Stimulated activated CD4-positive, alpha-beta T cell treated with anti-CD3 and anti-CD28 coated beads, Interleukin-2, amount 100 ng/mL, for 24 hours (primary cell): ENCODE measurements around the gene SLC3A2.
A peak's percentile ranks its signal among the peaks of the same experiment; 100 is the strongest.
"Not testable (repeated sequence)": the region's sequence is repeated elsewhere in the genome, so short reads cannot be mapped to it uniquely, and the experiment has no call there.

Experiments used
- DNase-seq, 2 donors: peaks; one replicate each; pipeline ENCODE4 v3.0.0-alpha.2; 2020

Gene SLC3A2

DNA sequence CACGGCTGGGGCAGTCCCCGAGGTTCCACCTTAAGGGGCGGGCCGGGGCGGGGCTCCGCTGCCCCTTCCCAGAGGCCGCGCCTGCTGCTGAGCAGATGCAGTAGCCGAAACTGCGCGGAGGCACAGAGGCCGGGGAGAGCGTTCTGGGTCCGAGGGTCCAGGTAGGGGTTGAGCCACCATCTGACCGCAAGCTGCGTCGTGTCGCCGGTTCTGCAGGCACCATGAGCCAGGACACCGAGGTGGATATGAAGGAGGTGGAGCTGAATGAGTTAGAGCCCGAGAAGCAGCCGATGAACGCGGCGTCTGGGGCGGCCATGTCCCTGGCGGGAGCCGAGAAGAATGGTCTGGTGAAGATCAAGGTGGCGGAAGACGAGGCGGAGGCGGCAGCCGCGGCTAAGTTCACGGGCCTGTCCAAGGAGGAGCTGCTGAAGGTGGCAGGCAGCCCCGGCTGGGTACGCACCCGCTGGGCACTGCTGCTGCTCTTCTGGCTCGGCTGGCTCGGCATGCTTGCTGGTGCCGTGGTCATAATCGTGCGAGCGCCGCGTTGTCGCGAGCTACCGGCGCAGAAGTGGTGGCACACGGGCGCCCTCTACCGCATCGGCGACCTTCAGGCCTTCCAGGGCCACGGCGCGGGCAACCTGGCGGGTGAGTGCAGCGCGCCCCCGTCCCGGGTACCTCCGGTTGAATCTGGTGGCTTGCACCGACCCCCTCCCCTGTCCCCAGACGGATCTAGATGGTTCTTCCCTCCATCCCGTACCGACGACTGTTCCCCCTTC is at the start of gene SLC3A2:
Gene SLC3A2 (plus strand): TSS at position 94 of the 776 bp plus-strand sequence. CDS start 128 bp downstream, at position 222.
- peak; percentile 86 to 88 for DNase-seq

DNA sequence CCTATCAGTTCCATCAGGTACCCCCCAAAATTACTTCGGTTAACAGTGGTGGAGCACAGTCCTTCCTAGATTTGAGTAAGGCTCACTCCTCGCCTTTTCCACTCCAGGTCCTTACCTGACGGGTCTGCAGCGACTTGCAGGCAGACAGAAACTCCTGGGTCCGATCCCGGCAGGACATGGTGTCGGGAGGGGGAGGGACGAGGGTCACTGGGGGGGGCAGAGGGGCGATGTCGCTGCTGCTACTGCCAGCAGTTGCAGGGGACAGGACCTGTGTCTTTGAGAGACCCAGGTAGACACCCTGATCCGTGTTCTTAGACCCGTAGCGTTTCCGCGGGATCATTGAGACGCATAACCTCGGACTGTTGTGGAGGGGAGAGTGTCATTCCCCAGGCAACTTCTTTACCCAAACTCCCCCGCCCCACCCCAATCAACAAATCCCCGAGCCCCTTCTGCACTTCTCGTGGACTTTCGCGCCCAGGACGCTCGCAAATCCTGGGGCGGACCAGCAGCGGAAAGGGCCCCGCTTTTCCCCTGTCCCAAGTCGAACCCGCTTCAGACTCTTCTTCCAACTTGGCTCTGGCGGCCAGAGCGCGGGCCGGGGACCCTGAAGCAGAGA is 49.7 kb upstream of the SLC3A2 start:
- no peak for DNase-seq

DNA sequence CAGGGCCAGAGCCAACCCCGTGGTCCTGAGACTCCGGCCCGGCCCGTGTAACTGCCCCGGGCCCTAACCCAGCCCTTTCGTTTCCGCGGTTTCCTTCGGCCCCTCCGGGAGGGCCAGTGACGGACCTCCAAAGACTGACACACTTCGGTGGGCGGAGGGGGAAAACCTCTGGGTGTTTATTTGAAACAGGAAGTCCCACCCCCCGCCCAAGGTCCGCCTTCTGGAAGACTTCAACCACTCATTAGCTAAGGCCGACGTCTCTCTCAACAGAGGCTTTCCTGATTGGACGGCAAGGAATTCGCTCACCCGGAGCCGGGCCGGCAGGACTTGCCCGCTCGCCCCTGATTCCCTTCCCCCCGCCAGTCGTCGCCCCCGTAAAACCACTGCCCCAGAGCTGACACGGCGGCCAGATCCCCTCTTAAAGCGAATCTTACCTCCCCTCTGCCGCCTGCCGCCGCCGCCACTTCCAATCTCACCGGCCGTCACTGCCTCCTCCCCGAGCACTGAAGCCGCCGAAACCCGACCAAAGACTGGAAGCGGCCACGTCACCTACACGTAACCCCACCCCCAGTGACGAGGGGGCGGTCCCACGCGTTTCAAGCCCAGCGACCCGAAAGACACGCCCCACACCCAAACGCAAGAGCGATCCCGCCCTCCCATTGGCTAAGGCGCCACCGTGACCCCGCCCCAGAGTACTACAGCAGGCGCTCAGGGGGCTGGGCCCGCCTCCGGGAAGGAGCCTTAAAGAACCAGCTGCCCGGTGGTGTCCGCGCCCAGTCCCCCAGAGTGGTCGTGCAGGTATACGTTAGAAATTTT is 49.0 kb upstream of the SLC3A2 start, which contains the start of gene STX5:
Gene STX5 (minus strand): TSS at position 532 of the 816 bp plus-strand sequence. CDS start 808 bp downstream, outside the sequence.
- peak; percentile 100 for DNase-seq

DNA sequence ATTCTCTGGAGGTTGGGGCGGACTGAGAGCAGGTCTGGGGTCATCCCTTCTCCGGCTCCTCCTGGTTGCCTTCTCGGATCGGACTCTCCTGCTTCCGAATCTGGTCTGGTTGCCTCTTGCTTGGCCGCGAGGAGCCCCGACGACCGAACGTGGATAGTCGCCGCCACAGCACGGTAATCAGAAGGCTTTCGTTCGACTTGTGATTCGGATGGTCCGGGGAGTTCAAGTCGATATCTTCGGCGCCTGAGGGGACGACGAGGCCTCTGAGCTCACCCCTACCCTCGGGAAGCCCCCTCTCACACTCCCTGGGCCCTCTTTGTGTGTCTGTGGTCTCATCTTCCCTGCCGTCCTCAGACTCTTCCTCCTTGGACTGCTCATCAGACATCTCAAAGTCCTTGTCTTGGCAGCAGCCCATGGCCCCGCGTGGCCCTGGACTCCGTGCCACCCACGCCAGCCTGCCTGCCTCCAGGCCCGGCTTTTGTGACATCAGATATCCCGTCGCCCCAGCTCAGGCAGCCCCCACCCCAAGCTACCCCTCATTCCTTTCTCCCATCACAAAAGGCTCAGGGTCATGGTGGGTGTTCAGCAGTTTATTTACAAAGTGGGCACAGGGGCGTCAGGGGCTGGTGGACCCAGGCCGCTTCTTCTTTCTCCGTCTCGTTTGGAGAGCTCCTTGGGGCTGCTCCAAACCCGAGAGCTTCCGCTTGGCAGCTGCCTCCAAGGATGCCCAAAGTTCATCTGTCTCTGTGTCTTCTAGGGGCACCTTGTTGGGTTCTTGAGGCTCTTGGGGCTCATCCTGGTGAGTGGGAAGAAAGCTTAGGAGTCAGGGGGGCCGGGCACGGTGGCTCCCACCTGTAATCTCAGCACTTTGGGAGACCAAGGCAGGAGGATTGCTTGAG is 48.1 kb upstream of the SLC3A2 start, which contains the start of gene TEX54:
Gene TEX54 (minus strand): TSS at position 506 of the 899 bp plus-strand sequence.
- DNase-seq: no peak

DNA sequence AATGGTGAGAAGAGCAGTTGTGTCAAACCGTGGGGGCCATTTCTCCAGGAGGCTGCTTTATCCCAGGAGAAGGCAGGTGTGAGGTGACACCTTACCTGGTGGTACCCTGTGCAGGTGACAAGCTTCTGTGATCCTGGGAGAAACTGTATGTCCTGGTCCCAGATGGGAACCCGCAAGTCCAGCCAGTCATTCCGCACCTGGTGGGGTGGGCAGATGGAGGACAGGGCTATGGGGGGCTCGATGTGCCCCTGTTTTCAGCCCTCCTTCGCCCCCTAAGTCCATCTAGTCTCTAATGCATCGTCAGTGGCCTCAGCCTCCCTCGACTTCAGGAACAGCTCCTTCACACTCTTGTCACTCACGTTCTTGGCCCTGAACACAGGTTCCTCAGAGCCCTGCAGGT is 45.4 kb upstream of the SLC3A2 start:
- no peak for DNase-seq

DNA sequence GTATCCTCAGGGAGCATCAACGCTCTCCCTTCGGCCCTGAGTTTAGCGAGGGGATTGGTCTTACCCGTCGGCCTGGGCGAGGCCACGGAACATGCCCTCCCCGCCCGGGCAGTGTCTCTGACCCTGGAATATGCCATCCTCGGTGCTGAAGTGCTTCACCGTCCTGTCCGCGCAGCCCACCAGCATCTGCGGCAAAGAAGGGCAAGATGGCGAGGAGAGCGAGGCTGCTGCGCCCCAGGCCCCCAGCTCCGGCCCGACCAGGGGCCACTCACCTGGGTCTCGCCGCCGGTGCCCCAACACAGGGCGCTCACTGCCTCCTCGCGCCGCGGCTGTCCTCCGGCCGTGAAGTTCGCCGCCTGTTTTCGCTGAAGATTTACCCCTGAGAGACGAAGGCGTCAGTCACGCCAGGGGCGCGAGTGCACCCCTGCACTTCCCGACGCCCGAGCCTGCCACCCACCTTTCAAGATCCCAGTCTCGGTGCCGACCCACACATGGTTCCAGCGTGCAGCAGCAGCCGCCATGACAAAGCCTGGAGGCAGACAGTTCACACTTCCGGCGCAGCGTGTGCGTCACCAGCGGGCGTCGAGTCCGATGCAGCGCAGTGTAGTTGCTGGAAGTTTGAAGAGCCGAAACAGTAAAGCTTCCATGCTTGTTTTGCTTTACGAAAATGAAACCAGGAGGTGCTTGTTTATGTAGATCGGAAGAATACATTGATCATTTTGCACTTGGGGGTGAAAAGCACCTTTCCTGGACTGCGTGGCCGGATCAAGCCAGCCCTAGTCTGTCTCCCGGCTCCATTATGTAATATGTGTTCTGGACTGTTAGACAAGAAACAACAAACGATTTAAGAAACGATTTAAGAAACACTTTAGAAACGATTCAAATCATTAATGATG is 41.4 kb upstream of the SLC3A2 start, which contains the start of gene WDR74:
Gene WDR74 (minus strand): TSS at position 541 of the 896 bp plus-strand sequence. CDS start 20 bp downstream, at position 521.
- DNase-seq: peak; percentile 87 to 93

DNA sequence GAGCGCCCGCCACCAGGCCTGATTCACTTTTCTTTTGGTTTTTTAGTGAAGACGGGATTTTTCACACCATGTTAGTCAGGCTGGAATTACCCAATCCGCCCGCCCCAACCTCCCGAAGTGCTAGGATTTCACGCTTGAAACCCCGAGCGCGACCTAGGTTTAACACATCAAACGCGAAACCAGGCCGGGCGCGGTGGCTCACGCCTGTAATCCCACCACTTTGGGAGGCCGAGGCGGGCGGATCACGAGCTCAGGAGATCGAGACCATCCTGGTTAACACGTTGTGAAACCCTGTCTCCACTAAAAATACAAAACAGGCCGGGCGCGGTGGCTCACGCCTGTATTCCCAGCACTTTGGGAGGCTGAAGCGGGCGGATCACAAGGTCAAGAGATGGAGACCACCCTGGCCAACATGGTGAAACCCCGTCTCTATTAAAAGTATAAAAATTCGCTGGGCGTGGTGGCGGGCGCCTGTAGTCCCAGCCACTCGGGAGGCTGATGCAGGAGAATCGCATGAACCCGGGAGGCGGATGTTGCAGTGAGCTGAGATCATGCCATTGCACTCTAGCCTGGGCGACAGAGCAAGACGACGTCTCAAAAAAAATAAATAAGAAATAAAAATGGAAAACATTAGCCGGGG is 39.9 kb upstream of the SLC3A2 start:
- DNase-seq: peak; percentile 84 to 88

DNA sequence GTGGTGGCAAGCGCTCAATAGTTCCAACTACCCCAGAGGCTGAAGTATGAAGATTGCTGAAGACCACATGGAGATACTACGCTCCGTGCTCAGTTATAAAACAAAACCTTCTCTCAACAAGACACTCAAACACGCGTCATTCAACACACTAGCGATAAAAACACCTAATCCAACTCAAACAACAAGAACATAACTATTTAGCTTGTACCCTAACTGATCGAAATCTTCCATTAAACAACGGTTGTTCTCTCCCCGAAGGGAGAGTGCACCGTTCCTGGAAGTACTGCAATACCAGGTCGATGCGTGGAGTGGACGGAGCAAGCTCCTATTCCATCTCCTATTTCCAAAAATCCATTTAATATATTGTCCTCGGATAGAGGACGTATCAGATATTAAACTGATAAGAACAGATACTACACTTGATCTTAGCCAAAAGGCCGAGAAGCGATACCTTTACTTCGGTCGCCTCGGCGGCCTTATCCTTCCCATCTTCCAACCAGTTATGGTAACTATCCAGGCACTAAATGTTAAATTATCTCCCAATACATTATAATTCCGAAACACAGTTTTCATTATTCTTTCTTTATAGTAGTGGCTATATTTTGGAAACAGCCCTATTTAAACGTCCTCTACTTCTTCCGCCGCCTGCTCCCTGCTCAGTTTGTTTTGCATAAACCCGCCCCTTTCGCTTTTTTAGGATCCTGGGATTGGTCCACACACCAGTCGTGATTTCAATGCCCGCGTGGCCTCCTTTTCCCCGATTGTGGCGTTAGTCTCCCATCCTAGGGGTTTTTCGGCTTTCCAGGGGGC is 39.1 kb upstream of the SLC3A2 start:
- DNase-seq: peak; percentile 71 to 83

DNA sequence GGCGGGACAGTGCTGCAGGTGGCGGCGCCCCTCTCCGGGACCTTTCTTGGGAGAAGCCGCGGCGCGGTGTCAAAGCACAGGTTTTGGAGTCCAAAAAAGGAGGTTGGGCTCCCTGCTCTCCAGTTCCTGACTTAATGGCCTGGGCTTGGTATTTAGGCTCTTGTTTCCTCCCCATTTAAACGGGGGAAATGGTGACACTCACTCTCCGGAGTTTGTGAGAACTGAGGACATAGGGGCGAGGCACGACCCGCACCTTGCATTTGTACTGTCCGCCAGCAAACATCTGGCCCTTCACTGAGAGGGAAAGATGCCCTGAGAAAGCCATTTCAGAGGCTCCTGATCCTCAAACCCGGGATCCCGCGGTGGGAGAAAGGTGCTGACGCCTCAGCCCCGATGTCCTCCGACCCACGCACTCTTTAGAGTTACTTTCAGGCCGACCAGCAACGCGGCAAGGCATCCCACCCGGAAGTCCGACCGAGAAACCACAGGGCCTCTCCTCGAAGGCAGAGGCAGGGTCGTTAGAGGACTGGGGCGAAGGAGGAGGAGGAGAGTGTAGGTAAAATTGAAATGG is 38.4 kb upstream of the SLC3A2 start:
- peak; percentile 52 to 55 for DNase-seq

DNA sequence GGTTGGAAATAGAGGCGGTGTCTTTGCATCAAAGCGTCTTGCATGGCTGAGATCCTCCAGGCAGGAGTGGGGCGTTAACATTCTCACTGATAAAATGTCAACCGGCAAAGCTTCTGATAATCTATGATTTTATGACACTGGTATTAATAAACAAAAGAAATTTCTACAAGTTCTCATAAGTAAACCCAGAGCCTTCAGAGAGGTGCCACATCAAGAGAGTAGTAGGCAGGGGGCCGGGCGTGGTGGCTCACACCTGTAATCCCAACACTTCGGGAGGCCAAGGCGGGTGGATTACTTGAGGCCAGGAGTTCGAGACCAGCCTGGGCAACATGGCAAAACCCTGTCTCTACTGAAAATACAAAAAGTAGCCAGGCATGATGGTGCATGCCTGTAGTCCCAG is 37.8 kb upstream of the SLC3A2 start:
- DNase-seq: not testable (repeated sequence)

DNA sequence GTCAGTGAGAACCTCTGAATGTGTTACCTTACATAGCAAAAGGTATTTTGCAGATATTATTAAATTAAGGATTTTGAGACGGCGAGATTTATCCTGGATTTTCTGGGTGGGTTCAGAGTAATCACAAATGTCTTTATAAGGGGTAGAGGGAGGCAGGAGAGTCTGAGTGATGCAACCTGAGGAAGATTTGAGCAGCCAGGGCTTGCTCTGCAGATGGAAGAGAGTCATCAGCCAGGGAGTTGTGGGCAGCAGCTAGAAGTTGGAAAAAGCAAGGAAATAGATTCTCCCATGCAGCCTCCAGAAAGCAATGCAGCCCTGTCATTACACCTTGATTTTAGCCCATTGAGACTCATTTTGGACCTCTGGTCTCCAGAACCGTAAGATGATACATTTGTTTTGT is 37.2 kb upstream of the SLC3A2 start:
- DNase-seq: no peak

DNA sequence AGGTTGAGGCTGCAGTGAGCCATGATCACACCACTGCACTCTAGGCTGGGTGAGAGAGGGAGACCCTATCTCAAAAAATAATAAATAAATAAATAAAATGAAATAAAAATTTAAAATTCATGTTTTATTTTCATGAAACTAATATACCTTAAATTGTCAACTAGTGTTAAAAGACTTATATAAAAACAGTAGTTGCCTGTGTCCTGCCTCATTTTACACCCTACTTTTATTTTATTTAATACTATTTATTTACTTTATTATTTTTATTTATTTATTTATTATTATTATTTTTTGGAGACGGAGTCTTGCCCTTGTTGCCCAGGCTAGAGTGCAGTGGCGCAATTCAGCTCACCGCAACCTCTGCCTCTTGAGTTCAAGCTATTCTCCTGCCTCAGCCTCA is 36.5 kb upstream of the SLC3A2 start:
- DNase-seq: no peak

DNA sequence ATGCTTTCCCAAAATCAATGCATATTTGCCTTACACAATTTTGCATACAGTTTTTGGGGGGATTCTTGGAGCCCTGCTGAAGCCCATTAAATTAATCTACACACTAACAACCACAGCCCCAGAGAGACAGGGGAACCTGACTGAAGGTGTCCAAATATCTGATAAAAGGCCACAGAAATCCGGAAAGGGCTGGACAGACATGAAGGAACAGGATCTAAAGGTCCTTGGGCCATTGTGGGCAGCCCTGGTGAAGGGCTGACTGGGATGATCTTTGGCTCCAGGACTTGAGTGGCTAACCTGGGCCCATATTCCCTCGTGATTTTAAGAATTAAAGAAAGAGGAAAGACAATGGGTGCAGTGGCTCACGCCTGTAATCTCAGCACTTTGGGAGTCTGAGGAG is 34.5 kb upstream of the SLC3A2 start:
- DNase-seq: no peak

DNA sequence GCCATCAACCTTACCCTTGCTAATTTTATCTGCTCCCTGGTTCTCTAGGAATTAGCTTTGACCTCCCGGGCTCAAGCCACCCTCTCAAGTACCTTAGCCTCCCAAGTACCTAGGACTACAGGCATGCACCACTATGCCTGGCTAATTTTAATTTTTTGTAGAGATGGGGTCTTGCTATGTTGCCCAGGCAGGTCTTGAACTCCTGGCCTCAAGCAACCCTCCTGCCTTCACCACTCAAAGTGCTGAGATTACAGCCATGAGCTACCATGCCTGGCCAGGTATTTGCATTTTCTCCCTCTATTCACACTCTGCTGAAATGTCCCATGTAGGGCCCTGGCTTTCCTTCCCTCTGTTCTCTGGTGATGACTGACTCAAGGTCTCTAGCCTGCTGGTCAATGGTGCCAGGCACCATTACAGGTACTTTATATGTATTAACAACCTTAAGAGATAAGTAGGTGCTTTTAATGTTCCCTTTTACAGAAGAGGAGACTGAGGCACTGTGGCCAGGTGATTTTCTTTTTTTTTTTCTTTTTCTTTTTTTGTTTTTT is 32.9 kb upstream of the SLC3A2 start:
- no peak for DNase-seq

DNA sequence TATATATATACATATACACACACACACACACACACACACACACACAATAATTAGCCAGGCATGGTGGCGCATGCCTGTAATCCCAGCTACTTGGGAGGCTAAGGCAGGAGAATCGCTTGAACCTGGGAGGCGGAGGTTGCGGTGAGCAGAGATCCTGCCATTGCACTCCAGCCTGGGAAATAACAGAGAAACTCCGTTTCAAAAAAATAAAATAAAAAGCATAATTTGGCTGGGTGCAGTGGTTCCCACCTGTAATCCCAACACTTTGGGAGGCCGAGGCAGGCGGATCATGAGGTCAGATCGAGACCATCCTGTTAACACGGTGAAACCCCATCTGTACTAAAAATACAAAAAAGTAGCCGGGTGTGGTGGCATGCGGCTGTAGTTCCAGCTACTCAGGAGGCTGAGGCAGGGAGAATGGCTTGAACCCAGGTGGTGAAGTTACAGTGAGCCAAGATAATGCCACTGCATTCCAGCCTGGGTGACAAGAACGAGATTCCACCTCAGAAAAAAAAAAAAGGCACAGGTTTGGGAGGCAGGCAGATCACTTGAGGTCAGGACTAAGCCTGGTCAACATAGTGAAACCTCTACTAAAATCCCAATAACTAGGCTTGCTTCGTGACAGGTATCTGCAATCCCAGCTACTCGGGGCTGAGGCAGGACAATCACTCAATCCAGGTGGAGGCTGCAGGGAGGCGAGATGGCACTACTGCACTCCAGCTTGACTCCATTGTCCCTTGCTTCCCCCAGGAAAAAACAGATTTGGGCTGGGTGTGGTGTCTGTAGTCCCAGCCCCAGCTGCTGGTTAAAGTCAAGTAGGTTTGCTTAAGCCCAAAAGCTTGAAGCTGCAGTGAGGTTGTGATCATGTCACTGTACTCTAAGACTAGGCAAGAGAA is 29.5 kb upstream of the SLC3A2 start:
- DNase-seq: peak; percentile 44 to 52

DNA sequence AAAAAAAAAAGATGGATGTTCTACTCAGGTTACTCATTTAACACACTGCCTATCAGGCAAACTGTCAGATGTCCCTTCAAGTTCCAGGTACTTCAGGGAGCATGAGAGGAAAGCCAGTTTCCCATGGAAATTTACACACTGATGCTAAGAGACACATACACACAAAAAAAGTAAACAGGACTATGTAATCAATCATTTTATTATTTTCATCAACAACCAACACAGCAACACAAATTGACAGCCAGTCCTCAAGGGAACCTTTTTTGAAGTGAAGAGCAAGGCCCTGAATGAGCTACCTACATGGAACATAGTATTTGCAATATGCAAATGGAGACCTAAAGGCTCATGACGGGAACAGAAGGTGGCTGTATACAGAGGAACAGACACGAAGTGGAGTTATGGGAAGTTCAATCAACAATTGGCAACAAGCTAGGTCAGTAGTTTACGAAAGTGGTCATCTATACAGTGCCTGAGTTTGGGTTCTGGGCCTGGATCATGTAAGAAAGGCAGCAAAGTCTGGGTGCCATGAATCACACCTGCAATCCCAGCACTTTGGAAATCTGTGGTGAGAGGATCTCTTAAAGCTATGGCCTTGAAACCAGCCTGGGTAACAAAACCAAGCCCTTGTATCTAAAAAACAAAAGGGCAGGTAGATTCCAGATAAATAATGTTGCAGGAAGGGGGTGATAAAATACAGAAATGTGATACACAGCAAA is 28.7 kb upstream of the SLC3A2 start:
- no peak for DNase-seq

DNA sequence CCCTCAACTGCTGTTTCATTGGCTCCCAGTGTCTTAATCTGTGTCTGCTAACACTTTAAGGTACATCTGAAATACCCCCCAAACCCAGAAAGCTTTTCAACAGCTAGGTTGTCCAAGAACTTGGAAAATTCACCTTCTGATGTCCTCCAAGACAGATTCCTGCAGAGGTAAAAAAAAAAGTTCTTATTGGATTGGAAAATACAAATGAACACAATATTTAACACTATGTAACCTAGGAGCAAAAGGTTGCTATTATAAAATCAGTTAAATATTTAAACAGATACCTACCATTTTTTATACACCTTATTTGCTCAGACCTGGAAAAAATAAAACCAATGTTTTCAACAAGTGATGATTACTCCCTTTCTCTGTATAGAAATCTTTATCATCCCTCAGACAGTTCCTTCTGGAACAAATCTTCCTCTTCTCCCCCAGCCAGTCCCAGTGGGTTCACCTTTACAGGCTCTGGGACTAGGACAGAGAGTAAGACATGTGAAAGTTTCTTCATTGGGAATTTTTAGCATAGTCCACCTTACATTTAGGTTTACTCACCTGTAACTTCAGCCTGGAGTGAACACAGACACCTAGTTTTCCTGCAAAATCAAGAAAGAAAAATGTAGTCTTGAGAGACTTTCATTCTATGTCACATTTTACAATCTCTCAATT is 28.0 kb upstream of the SLC3A2 start:
- no peak for DNase-seq
